HFFc6 (cell line): ENCODE measurements around the gene NBAS. TPM values are rescaled to one million over a fixed set of nuclear protein-coding genes. Genes with fewer than 3 reads are reported as not detected.

Source experiments
- DNase-seq: peaks from one replicate; pipeline ENCODE4 v3.0.0-alpha.2; 2018
- H3K27ac Mint-ChIP-seq: 2 replicates; pipeline ENCODE4 v1.8.0; 2020; ENCODE audit warnings: mild to moderate bottlenecking, mixed read lengths
- H3K27me3 Mint-ChIP-seq: 2 replicates; pipeline ENCODE4 v1.8.0; 2021; ENCODE audit warnings: mild to moderate bottlenecking, moderate library complexity, mixed read lengths; ENCODE audit not compliant: insufficient read depth
- H3K36me3 Mint-ChIP-seq: 2 replicates; pipeline ENCODE4 v1.8.0; 2021; ENCODE audit warnings: low read depth, mixed read lengths
- H3K4me1 Mint-ChIP-seq: 2 replicates; pipeline ENCODE4 v1.8.0; 2020; ENCODE audit warnings: low read depth, mixed read lengths
- H3K4me3 Mint-ChIP-seq: 2 replicates; pipeline ENCODE4 v1.8.0; 2020; ENCODE audit warnings: mild to moderate bottlenecking, moderate library complexity, mixed read lengths
- H3K9me3 Mint-ChIP-seq: 2 replicates; pipeline ENCODE4 v1.8.0; 2020; ENCODE audit warnings: mild to moderate bottlenecking, mixed read lengths
- total RNA-seq, 6 experiments: library from RNA; stranded (reverse); fragmentation: NEBNext Ultra II Directional; extraction: Animal tissue kit (Norgen Biotek cat#: 25700); gene quantifications; 2 replicates in 1 of 6; 3 replicates in 5 of 6; pipeline ENCODE4 v1.2.3, GENCODE V29; 2021
- TF ChIP-seq, protein P1 (sequence below): fragments of 200-600 bp; sonication (generic); IDR thresholded peaks from 2 replicates; pipeline ENCODE4 v1.5.0; 2021; ENCODE audit warnings: antibody characterized with exemption, mild to moderate bottlenecking

Gene NBAS
- total RNA-seq, 6 experiments from 2014 or later, result 43.5 to 54.0 (median 52.2) TPM

DNA sequence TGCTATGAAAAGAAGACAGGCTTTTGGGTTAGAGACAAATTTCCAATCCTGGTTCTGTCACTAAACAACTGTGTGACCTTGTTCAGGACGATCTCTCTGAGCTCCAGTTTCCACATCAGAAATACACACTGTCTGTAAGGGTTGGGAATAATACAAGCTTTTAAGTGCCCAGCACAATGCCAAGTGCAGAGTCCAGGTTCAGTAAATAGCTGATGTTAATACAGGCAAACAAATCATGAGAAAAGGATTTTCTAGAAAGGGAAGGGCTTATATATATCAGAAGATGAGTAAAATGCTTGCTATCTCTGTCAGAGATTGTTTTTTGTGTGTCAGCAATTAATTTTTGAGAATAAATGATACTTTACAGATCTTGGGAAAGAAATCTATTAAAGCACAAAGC is 388.3 kb downstream of the NBAS start:
- H3K4me3 Mint-ChIP-seq, result no peak overlapping the region
- no peaks in the 10 kb centered on the region for H3K9me3 Mint-ChIP-seq
- DNase-seq, result no peak
- peak overlapping the region; percentile 26; the same call in 1 of the 2 replicates for H3K27ac Mint-ChIP-seq
- H3K27me3 Mint-ChIP-seq, result no peaks in the 10 kb centered on the region
- peaks cover 31% of the 10 kb centered on the region for H3K36me3 Mint-ChIP-seq
- TF ChIP-seq, protein P1, sequence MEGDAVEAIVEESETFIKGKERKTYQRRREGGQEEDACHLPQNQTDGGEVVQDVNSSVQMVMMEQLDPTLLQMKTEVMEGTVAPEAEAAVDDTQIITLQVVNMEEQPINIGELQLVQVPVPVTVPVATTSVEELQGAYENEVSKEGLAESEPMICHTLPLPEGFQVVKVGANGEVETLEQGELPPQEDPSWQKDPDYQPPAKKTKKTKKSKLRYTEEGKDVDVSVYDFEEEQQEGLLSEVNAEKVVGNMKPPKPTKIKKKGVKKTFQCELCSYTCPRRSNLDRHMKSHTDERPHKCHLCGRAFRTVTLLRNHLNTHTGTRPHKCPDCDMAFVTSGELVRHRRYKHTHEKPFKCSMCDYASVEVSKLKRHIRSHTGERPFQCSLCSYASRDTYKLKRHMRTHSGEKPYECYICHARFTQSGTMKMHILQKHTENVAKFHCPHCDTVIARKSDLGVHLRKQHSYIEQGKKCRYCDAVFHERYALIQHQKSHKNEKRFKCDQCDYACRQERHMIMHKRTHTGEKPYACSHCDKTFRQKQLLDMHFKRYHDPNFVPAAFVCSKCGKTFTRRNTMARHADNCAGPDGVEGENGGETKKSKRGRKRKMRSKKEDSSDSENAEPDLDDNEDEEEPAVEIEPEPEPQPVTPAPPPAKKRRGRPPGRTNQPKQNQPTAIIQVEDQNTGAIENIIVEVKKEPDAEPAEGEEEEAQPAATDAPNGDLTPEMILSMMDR, result no peak
- H3K4me1 Mint-ChIP-seq, result peaks cover 48% of the 10 kb centered on the region

DNA sequence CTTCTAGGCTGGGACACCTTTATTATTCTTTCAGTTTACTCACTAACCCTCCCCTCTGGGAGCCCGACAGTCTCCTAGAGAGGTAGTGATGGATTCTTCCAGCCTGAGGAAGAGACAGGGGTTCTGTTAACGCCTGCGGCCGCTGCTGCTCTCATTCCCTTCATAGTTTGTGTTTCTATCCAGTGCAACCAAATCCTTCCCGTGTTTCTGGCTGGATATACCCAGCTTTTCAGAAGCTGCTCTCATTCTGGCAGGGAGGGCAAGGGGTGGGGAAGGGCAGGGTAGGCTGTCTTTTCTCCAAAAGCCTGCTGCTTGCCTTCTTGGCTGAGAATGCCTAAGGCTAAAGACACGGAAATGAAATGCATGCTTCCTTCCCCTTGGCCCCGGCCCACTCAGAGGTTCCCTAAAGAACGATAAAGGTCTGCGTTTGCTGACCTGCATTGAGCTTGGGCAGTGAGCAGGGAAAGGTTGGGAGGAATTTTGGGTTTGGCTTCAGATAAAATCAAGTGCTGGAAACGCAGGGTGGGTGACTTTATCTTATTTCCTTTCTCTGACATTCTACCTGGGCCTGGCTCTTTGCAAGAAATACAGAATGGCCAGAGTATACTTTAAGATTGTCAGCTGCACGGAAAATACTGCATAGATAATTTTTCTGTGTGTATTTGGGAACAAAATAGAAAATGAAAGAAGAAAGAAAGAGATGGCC is 390.9 kb downstream of the NBAS start:
- Mint-ChIP-seq H3K9me3 (no peaks in the 10 kb centered on the region), H3K4me1 (peaks cover 29% of the 10 kb centered on the region), H3K4me3 (peak overlapping the region; percentile 85), H3K27me3 (no peaks in the 10 kb centered on the region), H3K27ac (peak overlapping the region; percentile 98), H3K36me3 (peaks cover 27% of the 10 kb centered on the region)
- TF ChIP-seq, protein P1, result no peak
- no peak for DNase-seq

DNA sequence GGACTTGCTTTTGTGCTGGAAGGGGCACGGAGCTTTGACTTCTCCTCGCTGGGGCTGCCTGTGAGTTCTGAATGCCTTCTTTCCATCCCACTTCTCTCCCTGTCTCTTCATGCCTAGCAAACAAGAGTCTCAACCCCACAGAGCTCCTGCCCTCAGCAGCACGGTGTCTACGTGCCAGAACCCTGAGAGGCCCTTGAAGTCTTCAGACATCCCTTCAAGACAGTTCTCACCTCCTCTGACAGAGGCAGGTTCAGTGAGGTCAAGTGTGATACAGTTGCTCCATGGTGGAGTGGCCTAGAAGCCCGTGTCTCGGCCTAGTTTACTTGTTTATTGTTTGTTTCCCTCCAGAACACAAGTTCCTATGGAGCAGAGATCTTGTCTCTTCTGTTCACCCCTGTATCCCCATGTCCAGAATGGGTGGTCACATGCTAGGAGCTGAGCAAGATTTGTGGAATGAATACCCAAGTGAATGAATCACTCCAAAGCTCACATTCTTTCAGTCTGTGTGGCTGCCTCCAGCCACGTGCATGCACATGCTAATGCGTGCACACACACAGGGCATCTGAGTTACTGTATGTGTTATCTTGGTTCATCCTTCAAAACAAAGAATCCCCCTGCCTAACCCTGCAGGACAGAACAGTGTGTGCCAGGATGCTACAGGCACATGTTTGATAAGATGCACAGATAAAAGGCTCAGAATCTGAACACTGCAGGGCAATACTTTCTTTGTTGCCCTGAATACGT is 391.6 kb downstream of the NBAS start:
- TF ChIP-seq, protein P1, result no peak
- H3K27me3 Mint-ChIP-seq, result no peaks in the 10 kb centered on the region
- peak; percentile 96 for DNase-seq
- peak overlapping the region; percentile 98 for H3K27ac Mint-ChIP-seq
- peaks cover 25% of the 10 kb centered on the region for H3K36me3 Mint-ChIP-seq
- no peaks in the 10 kb centered on the region for H3K9me3 Mint-ChIP-seq
- peak overlapping the region; percentile 85 for H3K4me3 Mint-ChIP-seq
- H3K4me1 Mint-ChIP-seq, result peaks cover 29% of the 10 kb centered on the region

DNA sequence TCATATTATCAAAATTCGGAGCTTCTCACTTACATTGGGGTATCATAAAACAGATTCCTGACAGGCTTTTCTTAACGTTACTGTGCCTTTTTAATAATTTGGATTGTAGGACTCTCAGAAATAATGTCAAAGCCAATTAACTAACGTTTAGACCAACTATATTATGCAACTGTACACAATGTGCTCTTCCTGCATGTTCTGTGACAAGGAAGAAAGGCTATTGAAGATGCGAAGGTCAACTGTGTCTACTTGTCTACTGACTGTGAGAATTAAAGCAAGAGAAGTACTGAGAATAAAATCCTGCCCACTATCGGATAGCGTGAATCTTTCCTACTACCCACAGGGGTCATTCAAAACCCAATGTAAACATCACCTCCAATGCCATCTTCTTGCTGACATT is 393.0 kb downstream of the NBAS start:
- Mint-ChIP-seq H3K4me3 (no peak overlapping the region), H3K9me3 (no peaks in the 10 kb centered on the region), H3K27me3 (no peaks in the 10 kb centered on the region; the same call in 1 of the 2 replicates), H3K27ac (peak overlapping the region; percentile 60), H3K4me1 (peaks cover 35% of the 10 kb centered on the region), H3K36me3 (peaks cover 21% of the 10 kb centered on the region)
- TF ChIP-seq, protein P1, result no peak
- DNase-seq, result no peak

DNA sequence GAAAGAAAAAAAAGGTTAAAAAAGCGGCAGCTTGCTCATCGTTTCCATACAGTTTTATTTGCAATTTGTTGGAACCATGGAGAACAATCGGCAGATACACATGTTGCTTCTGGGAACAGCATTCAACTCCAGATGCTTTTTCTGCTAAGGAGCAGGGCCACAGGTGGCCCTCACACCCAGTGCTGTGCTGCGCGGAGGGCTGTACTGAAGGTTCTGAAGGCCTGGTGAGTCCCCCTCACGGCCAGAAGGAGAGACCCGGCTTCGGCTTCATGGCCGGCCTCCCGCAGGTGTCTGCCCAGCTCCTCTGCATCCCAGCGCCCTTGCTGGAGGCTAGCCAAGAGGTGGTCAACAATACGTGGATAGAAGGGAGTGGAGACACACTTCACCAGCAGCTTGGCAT is 394.3 kb downstream of the NBAS start:
- TF ChIP-seq, protein P1, result no peak

More for the DNA sequence above, 394.3 kb downstream of the NBAS start:
- Mint-ChIP-seq H3K27me3 (no peaks in the 10 kb centered on the region; the same call in 1 of the 2 replicates), H3K4me3 (no peak overlapping the region), H3K36me3 (peaks cover 21% of the 10 kb centered on the region), H3K4me1 (peaks cover 36% of the 10 kb centered on the region), H3K27ac (no peak overlapping the region), H3K9me3 (no peaks in the 10 kb centered on the region)
- DNase-seq, result no peak
